HG03439 (cell line): ENCODE data around the gene PACRG.

Experiments used
- ATAC-seq: cut with Tn5 transposase; IDR thresholded peaks from one replicate; pipeline ENCODE4 v1.9.1; 2021; ENCODE audit warnings: mild to moderate bottlenecking, moderate library complexity; ENCODE audit not compliant: unreplicated experiment

PACRG gene

GRCh38 chr6:163260111-163260895, 532.5 kb downstream of the PACRG start:
- ATAC-seq, result no peak

GRCh38 chr6:163260911-163261310, 533.1 kb downstream of the PACRG start:
- no peak for ATAC-seq

GRCh38 chr6:163261361-163261760, 533.6 kb downstream of the PACRG start:
- no peak for ATAC-seq

- no peak for ATAC-seq
Measured at GRCh38 chr6:163262080-163262479, 534.3 kb downstream of the PACRG start.

- ATAC-seq, result no peak
Measured at GRCh38 chr6:163263196-163263595, 535.4 kb downstream of the PACRG start.

- ATAC-seq, result no peak
Measured at GRCh38 chr6:163263998-163264661, 536.4 kb downstream of the PACRG start.

- no peak for ATAC-seq
Measured at GRCh38 chr6:163264662-163265035, 536.9 kb downstream of the PACRG start.

GRCh38 chr6:163281634-163282033, 553.9 kb downstream of the PACRG start:
- ATAC-seq, result no peak

- ATAC-seq, result no peak
Measured at GRCh38 chr6:163282672-163283071, 554.9 kb downstream of the PACRG start.

GRCh38 chr6:163284151-163284550, 556.4 kb downstream of the PACRG start:
- ATAC-seq, result no peak

- ATAC-seq, result no peak
Measured at GRCh38 chr6:163285691-163286090, 557.9 kb downstream of the PACRG start.

GRCh38 chr6:163287626-163288025, 559.9 kb downstream of the PACRG start:
- no peak for ATAC-seq

- no peak for ATAC-seq
Measured at GRCh38 chr6:163288066-163288465, 560.3 kb downstream of the PACRG start.

- no peak for ATAC-seq
Measured at GRCh38 chr6:163288915-163289314, 561.1 kb downstream of the PACRG start.

- ATAC-seq, result no peak
Measured at GRCh38 chr6:163289447-163289846, 561.7 kb downstream of the PACRG start.

- no peak for ATAC-seq
Measured at GRCh38 chr6:163290545-163291274, 562.9 kb downstream of the PACRG start.

- ATAC-seq, result no peak
Measured at GRCh38 chr6:163291622-163292021, 563.8 kb downstream of the PACRG start.

GRCh38 chr6:163293286-163293685, 565.5 kb downstream of the PACRG start:
- no peak for ATAC-seq

- ATAC-seq, result no peak
Measured at GRCh38 chr6:163294734-163295133, 567.0 kb downstream of the PACRG start.

GRCh38 chr6:163296835-163297519, 569.2 kb downstream of the PACRG start:
- no peak for ATAC-seq
